HCT116 (cell line): ENCODE measurements around the gene FGF14.

Experiments
- CTCF ChIP-seq, 3 experiments: fragments of 200-600 bp in 1 of 3; sonication (generic) in 1 of 3; IDR thresholded peaks in 2 of 3; conservative IDR thresholded peaks in 1 of 3; 2 replicates each; pipeline ENCODE4 v1.5.1; 2012 to 2017; ENCODE audit warnings: low read depth in 2 of 3, low read length in 2 of 3, antibody characterized with exemption in 1 of 3, borderline replicate concordance in 1 of 3, control low read depth in 1 of 3, mild to moderate bottlenecking in 1 of 3, mixed read lengths in 1 of 3, mixed run types in 1 of 3, moderate library complexity in 1 of 3; ENCODE audit not compliant: insufficient read depth in 1 of 3
- EZH2phosphoT487 ChIP-seq: fragments of 200-600 bp; IDR thresholded peaks from 2 replicates; pipeline ENCODE4 v1.6.1; 2018; ENCODE audit warnings: antibody characterized with exemption, borderline replicate concordance
- POLR2AphosphoS5 ChIP-seq: IDR thresholded peaks from 2 replicates; pipeline ENCODE4 v1.6.1; 2011; ENCODE audit warnings: mild to moderate bottlenecking, low read depth, low read length, moderate library complexity
- SIN3A ChIP-seq: IDR thresholded peaks from 2 replicates; pipeline ENCODE4 v1.6.1; 2012; ENCODE audit warnings: low read depth
- SP1 ChIP-seq: IDR thresholded peaks from 2 replicates; pipeline ENCODE4 v1.6.1; 2012; ENCODE audit warnings: low read depth
- TF ChIP-seq, protein P1 (sequence below): IDR thresholded peaks from 2 replicates; pipeline ENCODE4 v1.6.1; 2012

DNA sequence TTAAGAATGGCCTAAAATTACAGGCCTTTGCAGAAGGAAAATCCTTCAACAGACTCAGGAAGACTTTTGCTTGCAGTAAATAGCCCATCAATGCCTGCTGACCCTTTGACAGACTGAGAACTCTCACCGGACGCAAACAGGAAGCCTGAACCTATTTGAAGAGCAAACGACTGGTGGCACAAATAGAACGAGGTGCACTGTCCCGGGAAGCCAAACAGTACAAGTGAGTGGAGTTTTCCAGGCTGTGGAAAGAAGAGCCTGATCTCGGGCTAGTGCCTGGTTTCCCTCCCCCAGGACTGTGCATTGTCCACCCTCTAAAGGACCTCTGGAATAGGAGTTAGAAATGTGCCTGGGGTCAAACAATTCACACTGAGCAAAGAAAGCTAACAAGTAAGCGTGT, 165.5 kb downstream of the FGF14 start:
- no peak for TF ChIP-seq POLR2AphosphoS5
- TF ChIP-seq CTCF (IDR thresholded peaks at IDR 0.05 in 2 of 3, conservative IDR thresholded peaks at IDR 0.05 in 1 of 3; ENCODE audit: borderline replicate concordance in 1 of 3, insufficient read depth in 1 of 3, low read depth in 2 of 3, low read length in 2 of 3): no peak
- TF ChIP-seq SIN3A: no peak
- TF ChIP-seq, protein P1, sequence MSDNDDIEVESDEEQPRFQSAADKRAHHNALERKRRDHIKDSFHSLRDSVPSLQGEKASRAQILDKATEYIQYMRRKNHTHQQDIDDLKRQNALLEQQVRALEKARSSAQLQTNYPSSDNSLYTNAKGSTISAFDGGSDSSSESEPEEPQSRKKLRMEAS: no peak
- no peak for TF ChIP-seq EZH2phosphoT487
- no peak for TF ChIP-seq SP1
